HG03439 (cell line): ENCODE measurements around the gene HACD2.

Experiments
- ATAC-seq: cut with Tn5 transposase; IDR thresholded peaks from one replicate; pipeline ENCODE4 v1.9.1; 2021; ENCODE audit warnings: mild to moderate bottlenecking, moderate library complexity; ENCODE audit not compliant: unreplicated experiment

Gene HACD2

GRCh38 chr3:123527046-123527445, 57.8 kb downstream of the HACD2 start:
- no peak for ATAC-seq

- no peak for ATAC-seq
Observed at GRCh38 chr3:123526474-123526873, 58.4 kb downstream of the HACD2 start.

GRCh38 chr3:123525433-123525832, 59.4 kb downstream of the HACD2 start:
- no peak for ATAC-seq

- no peak for ATAC-seq
Observed at GRCh38 chr3:123524981-123525380, 59.9 kb downstream of the HACD2 start.

- no peak for ATAC-seq
Observed at GRCh38 chr3:123523023-123523412, 61.8 kb downstream of the HACD2 start.

GRCh38 chr3:123522320-123523022, 62.4 kb downstream of the HACD2 start:
- ATAC-seq, result no peak

- ATAC-seq, result no peak
Observed at GRCh38 chr3:123521179-123521969, 63.5 kb downstream of the HACD2 start.

GRCh38 chr3:123520656-123521055, 64.2 kb downstream of the HACD2 start:
- ATAC-seq, result no peak

GRCh38 chr3:123518892-123519485, 65.9 kb downstream of the HACD2 start:
- no peak for ATAC-seq

- no peak for ATAC-seq
Observed at GRCh38 chr3:123511726-123512125, 73.1 kb downstream of the HACD2 start.

GRCh38 chr3:123511084-123511483, 73.8 kb downstream of the HACD2 start:
- ATAC-seq, result no peak

- no peak for ATAC-seq
Observed at GRCh38 chr3:123508178-123508577, 76.7 kb downstream of the HACD2 start.

- no peak for ATAC-seq
Observed at GRCh38 chr3:123505820-123506219, 79.0 kb downstream of the HACD2 start.

GRCh38 chr3:123503203-123503602, 81.7 kb downstream of the HACD2 start:
- ATAC-seq, result no peak

GRCh38 chr3:123499322-123499721, 85.5 kb downstream of the HACD2 start:
- ATAC-seq, result no peak

GRCh38 chr3:123498761-123499160, 86.1 kb downstream of the HACD2 start:
- ATAC-seq, result no peak

- ATAC-seq, result no peak
Observed at GRCh38 chr3:123493912-123494311, 90.9 kb downstream of the HACD2 start.

GRCh38 chr3:123491966-123492587, 92.8 kb downstream of the HACD2 start:
- ATAC-seq, result no peak

GRCh38 chr3:123489400-123490004, 95.4 kb downstream of the HACD2 start:
- ATAC-seq, result no peak

GRCh38 chr3:123488645-123489347, 96.1 kb downstream of the HACD2 start:
- no peak for ATAC-seq
